GM12878 (cell line): ENCODE results near the gene TRIM54. TPM values are rescaled to one million over a fixed set of nuclear protein-coding genes. Genes with fewer than 3 reads are reported as not detected.

Experiments used
- ATAC-seq: fragments of 200-7000 bp; cut with Tn5 transposase; 3 replicates; pipeline ENCODE4 v1.9.1; 2020; ENCODE audit warnings: mild to moderate bottlenecking, moderate library complexity
- BruUV-seq: library from RNA; stranded (reverse); fragments of 400-500 nt; replicated peaks from 2 replicates; lab custom pipeline; 2021; lab: Mats Ljungman, UMichigan
- CTCF ChIA-PET: fragments of 300-600 bp; sonication (Branson Sonifier 250); formaldehyde crosslinking; extraction: SDS; loops from one replicate; lab custom pipeline; 2021; ENCODE audit warnings: inconsistent platforms; lab: Yijun Ruan, JAX
- POLR2A ChIA-PET: fragments of 350-600 bp; formaldehyde crosslinking; extraction: SDS; loops from one replicate; lab custom pipeline; 2021; ENCODE audit warnings: inconsistent platforms; lab: Charles Lee
- RAD21 ChIA-PET: fragments of 300-600 bp; sonication (Branson Sonifier 250); formaldehyde crosslinking; loops from one replicate; lab custom pipeline; 2023; ENCODE audit warnings: antibody characterized with exemption; ENCODE audit not compliant: unreplicated experiment; lab: Charles Lee
- SMC1A ChIA-PET: fragments of 300-600 bp; sonication (Branson Sonifier 250); formaldehyde crosslinking; loops from one replicate; lab custom pipeline; 2023; ENCODE audit not compliant: unreplicated experiment, uncharacterized antibody; lab: Charles Lee
- DNase-seq: peaks from one replicate; pipeline ENCODE4 v3.0.0-alpha.2; 2011; ENCODE audit warnings: low read depth, low spot score
- FAIRE-seq: peaks from 3 replicates; lab custom pipeline; 2011; peaks lifted over from hg19 to GRCh38; lab: Jason Lieb, UNC
- H2AFZ ChIP-seq: 2 replicates; pipeline ENCODE4 v1.6.0; 2011; ENCODE audit warnings: low read depth, low read length, control low read depth; ENCODE audit not compliant: control insufficient read depth
- H3K27ac ChIP-seq: 2 replicates; pipeline ENCODE4 v1.5.1; 2011; ENCODE audit warnings: control low read depth; ENCODE audit not compliant: control insufficient read depth, insufficient read depth
- H3K27me3 ChIP-seq, 2 experiments: replicated peaks in 1 of 2; 2 replicates each; pipeline versions ENCODE4 v1.6.0 to v1.6.1; 2011; ENCODE audit warnings: low read length in 1 of 2; ENCODE audit not compliant: control insufficient read depth in 2 of 2, insufficient read depth in 2 of 2
- H3K36me3 ChIP-seq, 2 experiments: 2 replicates each; pipeline ENCODE4 v1.5.1; 2011; ENCODE audit warnings: low read length in 1 of 2; ENCODE audit not compliant: control insufficient read depth in 2 of 2, insufficient read depth in 2 of 2
- H3K4me1 ChIP-seq: 2 replicates; pipeline ENCODE4 v1.6.1; 2011; ENCODE audit warnings: mild to moderate bottlenecking, low read length, moderate library complexity, mixed read lengths; ENCODE audit not compliant: control insufficient read depth, insufficient read depth
- H3K4me2 ChIP-seq: 2 replicates; pipeline ENCODE4 v1.6.0; 2011; ENCODE audit warnings: control low read depth; ENCODE audit not compliant: control insufficient read depth, insufficient read depth
- H3K4me3 ChIP-seq: fragments of 200-600 bp; sonication (generic); 2 replicates; pipeline ENCODE4 v1.5.1; 2016
- H3K79me2 ChIP-seq: 2 replicates; pipeline ENCODE4 v1.6.0; 2011; ENCODE audit warnings: low read length; ENCODE audit not compliant: control insufficient read depth, insufficient read depth
- H3K9ac ChIP-seq: 2 replicates; pipeline ENCODE4 v1.8.0; 2011; ENCODE audit warnings: low read length, control low read depth, mixed read lengths; ENCODE audit not compliant: control insufficient read depth, insufficient read depth
- H3K9me3 ChIP-seq: replicated peaks from 3 replicates; pipeline ENCODE4 v1.5.1; 2011; ENCODE audit warnings: mild to moderate bottlenecking, low read length; ENCODE audit not compliant: control insufficient read depth, insufficient read depth
- H4K20me1 ChIP-seq: 2 replicates; pipeline ENCODE4 v1.6.0; 2011; ENCODE audit not compliant: control insufficient read depth, insufficient read depth
- HCFC1 ChIP-seq: fragments of 150-350 bp; IDR thresholded peaks from 2 replicates; pipeline ENCODE4 v1.6.1; 2014; ENCODE audit warnings: low read length
- MYC ChIP-seq: IDR thresholded peaks from 2 replicates; pipeline ENCODE4 v1.6.1; 2011; ENCODE audit warnings: mild to moderate bottlenecking, low read length, moderate library complexity, inconsistent platforms; ENCODE audit not compliant: insufficient read depth, insufficient replicate concordance, insufficient read length, severe bottlenecking
- NBN ChIP-seq: fragments of 450-650 bp; IDR thresholded peaks from 2 replicates; pipeline ENCODE4 v1.6.1; 2016
- PML ChIP-seq: IDR thresholded peaks from 2 replicates; pipeline ENCODE4 v1.6.1; 2012; ENCODE audit warnings: low read length, inconsistent platforms
- RELA ChIP-seq: fragments of 450-650 bp; IDR thresholded peaks from 2 replicates; pipeline ENCODE4 v1.8.0; 2014; ENCODE audit warnings: borderline replicate concordance; ENCODE audit not compliant: partially characterized antibody
- SMARCA5 ChIP-seq: fragments of 450-650 bp; IDR thresholded peaks from 2 replicates; pipeline ENCODE4 v1.6.1; 2017; ENCODE audit warnings: mild to moderate bottlenecking
- YY1 ChIP-seq: IDR thresholded peaks from 2 replicates; pipeline ENCODE4 v1.6.1; 2011; ENCODE audit warnings: low read depth, mild to moderate bottlenecking, low read length
- WGBS: methylation state at CpG from one replicate; pipeline ENCODE4 v1.1.6; 2016; ENCODE audit warnings: low lambda C conversion rate; ENCODE audit not compliant: insufficient replicate concordance, insufficient coverage; ENCODE audit errors: missing lambda C conversion rate; 5-methylcytosine and 5-hydroxymethylcytosine counted together
- in situ Hi-C: fragments of 300-500 bp; cut with MboI; formaldehyde crosslinking; loops from 9 replicates; pipeline ENCODE4 v1.14.3; 2018; ENCODE audit warnings: mixed read lengths
- intact Hi-C: fragments of 100-400 bp; cut with micrococcal nuclease; formaldehyde crosslinking; loops from one replicate; pipeline ENCODE4 v1.14.2; 2022; ENCODE audit not compliant: unreplicated experiment
- polyA plus RNA-seq, 11 experiments: library from polyadenylated mRNA; depleted of rRNA in 4 of 11; unstranded in 6 of 11; stranded (reverse) in 5 of 11; fragments of >200 nt; fragmentation: Nextera tagmentation in 4 of 11; fragmentation: Illumina TruSeq in 1 of 11; extraction: Ambion mirVana in 4 of 11; extraction: Trizol in 1 of 11; gene quantifications; 1 replicate in 1 of 11; 2 replicates in 10 of 11; pipeline versions ENCODE4 v1.2.1 to v1.2.3, GENCODE V29; 2011 to 2016; ENCODE audit warnings: inconsistent platforms in 2 of 11, missing spikeins in 2 of 11, low read depth in 1 of 11
- total RNA-seq, 4 experiments: library from RNA; depleted of rRNA in 3 of 4; stranded (reverse); fragments of >200 nt in 3 of 4; fragmentation: Illumina TruSeq in 1 of 4; extraction: Trizol in 1 of 4; gene quantifications; 2 replicates each; pipeline versions ENCODE4 v1.2.1 to v1.2.3, GENCODE V29; 2013 to 2021
- TF ChIP-seq, protein P1 (sequence below): fragments of 450-650 bp; formaldehyde crosslinking; IDR thresholded peaks from 2 replicates; pipeline ENCODE4 v1.4.0; 2022; ENCODE audit warnings: mild to moderate bottlenecking, moderate library complexity

The TRIM54 gene
- total and polyA plus RNA-seq, 10 of the 15 experiments (the other 5 are each of a cell fraction or from before 2014, with no cell fraction given) = 0.03 to 0.08 TPM; not detected in 8

DNA sequence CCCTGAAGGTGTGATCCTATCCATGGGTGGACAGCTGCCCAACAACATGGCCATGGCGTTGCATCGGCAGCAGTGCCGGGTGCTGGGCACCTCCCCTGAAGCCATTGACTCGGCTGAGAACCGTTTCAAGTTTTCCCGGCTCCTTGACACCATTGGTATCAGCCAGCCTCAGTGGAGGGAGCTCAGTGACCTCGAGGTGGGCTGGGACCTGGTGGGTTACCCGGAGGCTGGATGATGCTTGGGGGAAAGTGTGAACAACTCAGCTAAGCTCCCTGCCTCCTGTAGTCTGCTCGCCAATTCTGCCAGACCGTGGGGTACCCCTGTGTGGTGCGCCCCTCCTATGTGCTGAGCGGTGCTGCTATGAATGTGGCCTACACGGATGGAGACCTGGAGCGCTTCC, 48.9 kb upstream of the TRIM54 start:
- no peak for DNase-seq
- intact Hi-C loops = no loop called here
- H3K4me3 ChIP-seq = no peak overlapping the region
- SMC1A ChIA-PET = no interaction called here
- no TSS peak for BruUV-seq
- peaks cover 43 to 48% of the 10 kb centered on the region in 2 experiments for H3K36me3 ChIP-seq
- H3K9me3 ChIP-seq = no peaks in the 10 kb centered on the region
- no peak overlapping the region for H3K27ac ChIP-seq
- no peaks in the 10 kb centered on the region for H3K79me2 ChIP-seq
- TF ChIP-seq YY1 = no peak
- TF ChIP-seq MYC = no peak
- TF ChIP-seq RELA = no peak
- TF ChIP-seq, protein P1, sequence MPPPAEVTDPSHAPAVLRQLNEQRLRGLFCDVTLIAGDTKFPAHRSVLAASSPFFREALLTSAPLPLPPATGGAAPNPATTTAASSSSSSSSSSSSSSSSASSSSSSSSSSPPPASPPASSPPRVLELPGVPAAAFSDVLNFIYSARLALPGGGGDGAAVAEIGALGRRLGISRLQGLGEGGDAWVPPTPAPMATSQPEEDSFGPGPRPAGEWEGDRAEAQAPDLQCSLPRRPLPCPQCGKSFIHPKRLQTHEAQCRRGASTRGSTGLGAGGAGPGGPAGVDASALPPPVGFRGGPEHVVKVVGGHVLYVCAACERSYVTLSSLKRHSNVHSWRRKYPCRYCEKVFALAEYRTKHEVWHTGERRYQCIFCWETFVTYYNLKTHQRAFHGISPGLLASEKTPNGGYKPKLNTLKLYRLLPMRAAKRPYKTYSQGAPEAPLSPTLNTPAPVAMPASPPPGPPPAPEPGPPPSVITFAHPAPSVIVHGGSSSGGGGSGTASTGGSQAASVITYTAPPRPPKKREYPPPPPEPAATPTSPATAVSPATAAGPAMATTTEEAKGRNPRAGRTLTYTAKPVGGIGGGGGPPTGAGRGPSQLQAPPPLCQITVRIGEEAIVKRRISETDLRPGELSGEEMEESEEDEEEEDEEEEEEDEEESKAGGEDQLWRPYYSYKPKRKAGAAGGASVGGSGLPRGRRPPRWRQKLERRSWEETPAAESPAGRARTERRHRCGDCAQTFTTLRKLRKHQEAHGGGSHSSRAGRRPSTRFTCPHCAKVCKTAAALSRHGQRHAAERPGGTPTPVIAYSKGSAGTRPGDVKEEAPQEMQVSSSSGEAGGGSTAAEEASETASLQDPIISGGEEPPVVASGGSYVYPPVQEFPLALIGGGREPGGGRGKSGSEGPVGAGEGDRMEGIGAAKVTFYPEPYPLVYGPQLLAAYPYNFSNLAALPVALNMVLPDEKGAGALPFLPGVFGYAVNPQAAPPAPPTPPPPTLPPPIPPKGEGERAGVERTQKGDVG (CRISPR knock-in tag) = no peak
- no peak for TF ChIP-seq PML
- no peak for TF ChIP-seq NBN
- no peak for TF ChIP-seq HCFC1
- no peak for TF ChIP-seq SMARCA5
- TF ChIP-seq, all 136 proteins: peak for 0
- in situ Hi-C loops = no loop called here
- Histone ChIP-seq H3K4me2 (no peak overlapping the region), H2AFZ (no peak overlapping the region), H3K4me1 (no peaks in the 10 kb centered on the region), H3K27me3 (no peaks in the 10 kb centered on the region), H4K20me1 (no peaks in the 10 kb centered on the region), H3K9ac (no peak overlapping the region)
- POLR2A ChIA-PET = interaction anchor here (0.6 kb wide), 1 partner anchor 237 kb away, joined by 4 read pairs; no protein-coding TSS in a partner anchor
- 100% methylated on average over 14 of the region's 14 CpGs for WGBS
- no peak for ATAC-seq
- CTCF ChIA-PET = interaction anchor here (1.3 kb wide), 1 partner anchor 16 kb away, joined by 3 read pairs; no protein-coding TSS in a partner anchor
- RAD21 ChIA-PET = no interaction called here
- FAIRE-seq = no peak
